Thyroid gland (tissue), 4 donors: ENCODE measurements around the gene KCTD13.

ENCODE experiments used
- POLR2A ChIP-seq, 2 donors: fragments of 450-650 bp; IDR thresholded peaks; one replicate each; pipeline ENCODE4 v1.6.1; 2017; ENCODE audit warnings: antibody characterized with exemption in 2 of 2, mild to moderate bottlenecking in 2 of 2, moderate library complexity in 1 of 2
- TF ChIP-seq, protein P1 (sequence below), 6 experiments: fragments of 200-600 bp in 3 of 6; fragments of 450-650 bp in 3 of 6; sonication (generic) in 3 of 6; IDR thresholded peaks; one replicate each; pipeline ENCODE4 v1.5.1; 2016 to 2019; ENCODE audit warnings: antibody characterized with exemption in 6 of 6, mild to moderate bottlenecking in 2 of 6, inconsistent platforms in 1 of 6, moderate library complexity in 1 of 6

DNA sequence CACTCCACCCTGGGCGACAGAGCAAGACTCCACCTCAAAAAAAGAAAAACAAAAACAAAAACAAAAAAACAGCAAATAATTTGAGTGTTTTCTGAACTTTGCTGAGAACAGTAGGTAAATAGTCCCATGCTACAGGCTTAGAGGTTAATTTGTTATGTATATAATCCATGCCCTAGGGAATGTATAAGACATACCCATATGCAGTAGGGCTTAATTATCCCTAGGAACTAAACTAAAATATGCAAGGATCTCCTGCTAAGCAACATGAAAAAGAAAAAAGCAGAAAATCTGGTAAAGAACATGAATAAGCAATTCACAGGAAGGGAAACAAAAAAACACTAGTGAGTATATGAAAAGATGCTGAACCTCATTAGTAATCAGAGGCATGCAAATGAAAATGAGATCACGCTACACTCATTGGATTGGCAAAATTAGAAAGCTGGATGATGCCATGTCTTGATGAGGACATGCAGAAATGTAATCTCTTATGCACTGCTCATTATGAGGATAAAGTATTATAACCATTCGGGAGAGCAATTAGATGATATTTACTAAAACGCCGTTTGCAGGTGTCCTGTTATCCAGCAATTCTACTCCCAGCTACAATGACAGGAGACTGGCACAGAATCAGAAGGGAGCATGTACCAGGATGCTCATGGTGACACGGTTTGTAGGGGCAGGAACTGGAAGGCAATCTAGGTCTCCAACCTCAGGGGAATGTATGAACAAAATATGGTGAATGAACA is 5.6 kb downstream of the KCTD13 start:
- TF ChIP-seq, protein P1, sequence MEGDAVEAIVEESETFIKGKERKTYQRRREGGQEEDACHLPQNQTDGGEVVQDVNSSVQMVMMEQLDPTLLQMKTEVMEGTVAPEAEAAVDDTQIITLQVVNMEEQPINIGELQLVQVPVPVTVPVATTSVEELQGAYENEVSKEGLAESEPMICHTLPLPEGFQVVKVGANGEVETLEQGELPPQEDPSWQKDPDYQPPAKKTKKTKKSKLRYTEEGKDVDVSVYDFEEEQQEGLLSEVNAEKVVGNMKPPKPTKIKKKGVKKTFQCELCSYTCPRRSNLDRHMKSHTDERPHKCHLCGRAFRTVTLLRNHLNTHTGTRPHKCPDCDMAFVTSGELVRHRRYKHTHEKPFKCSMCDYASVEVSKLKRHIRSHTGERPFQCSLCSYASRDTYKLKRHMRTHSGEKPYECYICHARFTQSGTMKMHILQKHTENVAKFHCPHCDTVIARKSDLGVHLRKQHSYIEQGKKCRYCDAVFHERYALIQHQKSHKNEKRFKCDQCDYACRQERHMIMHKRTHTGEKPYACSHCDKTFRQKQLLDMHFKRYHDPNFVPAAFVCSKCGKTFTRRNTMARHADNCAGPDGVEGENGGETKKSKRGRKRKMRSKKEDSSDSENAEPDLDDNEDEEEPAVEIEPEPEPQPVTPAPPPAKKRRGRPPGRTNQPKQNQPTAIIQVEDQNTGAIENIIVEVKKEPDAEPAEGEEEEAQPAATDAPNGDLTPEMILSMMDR (IDR thresholded peaks at IDR 0.05), result no peak
- no peak for TF ChIP-seq POLR2A (IDR thresholded peaks at IDR 0.05)
